ENCODE measurements around the gene SDC3. TPM values are rescaled to one million over a fixed set of nuclear protein-coding genes. Genes with fewer than 3 reads are reported as not detected.

SDC3 gene
- total RNA-seq, 1 experiment from 2014 or later: 3.7 TPM

- Mint-ChIP-seq H3K4me3 (ENCODE audit: unreplicated experiment) (no peak overlapping the region), H3K27ac (ENCODE audit: unreplicated experiment) (no peak overlapping the region), H3K36me3 (ENCODE audit: insufficient read depth, unreplicated experiment) (no peaks in the 10 kb centered on the region), H3K9me3 (ENCODE audit: unreplicated experiment) (no peaks in the 10 kb centered on the region), H3K4me1 (ENCODE audit: low read depth, unreplicated experiment) (no peaks in the 10 kb centered on the region), H3K27me3 (ENCODE audit: insufficient read depth, unreplicated experiment) (peaks cover 2% of the 10 kb centered on the region)
- intact Hi-C loops (cut with micrococcal nuclease; ENCODE audit: unreplicated experiment): no loop called here
- no peak for DNase-seq
- H3K9me3 ChIP-seq: no peaks in the 10 kb centered on the region
- H3K27me3 ChIP-seq (replicated peaks; ENCODE audit: control insufficient read depth, insufficient read depth, low read length): no peaks in the 10 kb centered on the region
- TF ChIP-seq, protein P1, sequence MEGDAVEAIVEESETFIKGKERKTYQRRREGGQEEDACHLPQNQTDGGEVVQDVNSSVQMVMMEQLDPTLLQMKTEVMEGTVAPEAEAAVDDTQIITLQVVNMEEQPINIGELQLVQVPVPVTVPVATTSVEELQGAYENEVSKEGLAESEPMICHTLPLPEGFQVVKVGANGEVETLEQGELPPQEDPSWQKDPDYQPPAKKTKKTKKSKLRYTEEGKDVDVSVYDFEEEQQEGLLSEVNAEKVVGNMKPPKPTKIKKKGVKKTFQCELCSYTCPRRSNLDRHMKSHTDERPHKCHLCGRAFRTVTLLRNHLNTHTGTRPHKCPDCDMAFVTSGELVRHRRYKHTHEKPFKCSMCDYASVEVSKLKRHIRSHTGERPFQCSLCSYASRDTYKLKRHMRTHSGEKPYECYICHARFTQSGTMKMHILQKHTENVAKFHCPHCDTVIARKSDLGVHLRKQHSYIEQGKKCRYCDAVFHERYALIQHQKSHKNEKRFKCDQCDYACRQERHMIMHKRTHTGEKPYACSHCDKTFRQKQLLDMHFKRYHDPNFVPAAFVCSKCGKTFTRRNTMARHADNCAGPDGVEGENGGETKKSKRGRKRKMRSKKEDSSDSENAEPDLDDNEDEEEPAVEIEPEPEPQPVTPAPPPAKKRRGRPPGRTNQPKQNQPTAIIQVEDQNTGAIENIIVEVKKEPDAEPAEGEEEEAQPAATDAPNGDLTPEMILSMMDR (IDR thresholded peaks at IDR 0.05; ENCODE audit: insufficient read depth in 1 of 2, low read depth in 1 of 2, low read length in 1 of 2, severe bottlenecking in 1 of 2, unreplicated experiment in 1 of 2): no peak
- no peak overlapping the region for H3K4me3 ChIP-seq (ENCODE audit: low read depth, low read length)
- POLR2A ChIA-PET: no interaction called here
- H3K4me1 ChIP-seq: no peaks in the 10 kb centered on the region
- BruUV-seq (replicated peaks): no TSS peak
- no peaks in the 10 kb centered on the region for H3K36me3 ChIP-seq (ENCODE audit: control insufficient read depth, insufficient read depth, low read length)
- CTCF ChIA-PET: no interaction called here
Observed at GRCh38 chr1:30867537-30867936, 41.0 kb downstream of the SDC3 start.

GRCh38 chr1:30866594-30866993 lies 42.0 kb downstream of the SDC3 start:
- H3K36me3 Mint-ChIP-seq (ENCODE audit: insufficient read depth, unreplicated experiment): no peaks in the 10 kb centered on the region
- H3K9me3 ChIP-seq: no peaks in the 10 kb centered on the region
- no peaks in the 10 kb centered on the region for H3K4me1 Mint-ChIP-seq (ENCODE audit: low read depth, unreplicated experiment)
- no peaks in the 10 kb centered on the region for H3K36me3 ChIP-seq (ENCODE audit: control insufficient read depth, insufficient read depth, low read length)
- H3K27me3 ChIP-seq (replicated peaks; ENCODE audit: control insufficient read depth, insufficient read depth, low read length): no peaks in the 10 kb centered on the region
- no peak for DNase-seq
- CTCF ChIA-PET: no interaction called here
- H3K27me3 Mint-ChIP-seq (ENCODE audit: insufficient read depth, unreplicated experiment): peaks cover 2% of the 10 kb centered on the region
- H3K4me3 Mint-ChIP-seq (ENCODE audit: unreplicated experiment): no peak overlapping the region
- H3K27ac Mint-ChIP-seq (ENCODE audit: unreplicated experiment): no peak overlapping the region
- no peaks in the 10 kb centered on the region for H3K4me1 ChIP-seq
- H3K9me3 Mint-ChIP-seq (ENCODE audit: unreplicated experiment): no peaks in the 10 kb centered on the region
- TF ChIP-seq, protein P1 (IDR thresholded peaks at IDR 0.05; ENCODE audit: insufficient read depth in 1 of 2, low read depth in 1 of 2, low read length in 1 of 2, severe bottlenecking in 1 of 2, unreplicated experiment in 1 of 2): no peak
- no peak overlapping the region for H3K4me3 ChIP-seq (ENCODE audit: low read depth, low read length)
- intact Hi-C loops (cut with micrococcal nuclease; ENCODE audit: unreplicated experiment): no loop called here
- no TSS peak for BruUV-seq (replicated peaks)
- POLR2A ChIA-PET: no interaction called here

DNA sequence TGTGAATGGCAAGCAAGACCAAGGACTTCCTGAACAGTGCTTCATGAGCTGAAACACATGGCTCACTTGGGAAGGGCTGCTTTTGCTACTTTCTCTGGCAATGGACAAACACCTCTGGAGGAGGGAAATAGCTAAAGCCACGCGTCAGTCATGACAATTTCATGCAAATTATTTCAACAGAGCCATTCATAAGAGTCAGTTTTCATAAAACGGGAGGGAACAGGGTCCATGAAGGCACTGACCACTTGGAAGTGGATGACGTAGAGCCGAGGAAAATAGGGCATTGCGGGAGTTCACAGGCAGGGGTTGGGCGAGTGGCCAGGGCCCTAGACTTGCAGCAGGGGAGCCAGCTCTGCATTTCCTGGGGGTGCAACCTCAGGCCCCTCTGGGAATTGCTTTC lies 43.9 kb downstream of the SDC3 start:
- ChIA-PET CTCF (no interaction called here), POLR2A (no interaction called here)
- H3K4me3 ChIP-seq (ENCODE audit: low read depth, low read length): no peak overlapping the region
- peaks cover 2% of the 10 kb centered on the region for H3K27me3 Mint-ChIP-seq (ENCODE audit: insufficient read depth, unreplicated experiment)
- intact Hi-C loops (cut with micrococcal nuclease; ENCODE audit: unreplicated experiment): no loop called here
- H3K4me1 ChIP-seq: no peaks in the 10 kb centered on the region
- H3K9me3 ChIP-seq: no peaks in the 10 kb centered on the region
- DNase-seq: no peak
- no peak overlapping the region for H3K4me3 Mint-ChIP-seq (ENCODE audit: unreplicated experiment)
- no peaks in the 10 kb centered on the region for H3K27me3 ChIP-seq (replicated peaks; ENCODE audit: control insufficient read depth, insufficient read depth, low read length)
- no peaks in the 10 kb centered on the region for H3K9me3 Mint-ChIP-seq (ENCODE audit: unreplicated experiment)
- no peaks in the 10 kb centered on the region for H3K36me3 Mint-ChIP-seq (ENCODE audit: insufficient read depth, unreplicated experiment)
- no peak overlapping the region for H3K27ac Mint-ChIP-seq (ENCODE audit: unreplicated experiment)
- H3K36me3 ChIP-seq (ENCODE audit: control insufficient read depth, insufficient read depth, low read length): no peaks in the 10 kb centered on the region
- TF ChIP-seq, protein P1 (IDR thresholded peaks at IDR 0.05; ENCODE audit: insufficient read depth in 1 of 2, low read depth in 1 of 2, low read length in 1 of 2, severe bottlenecking in 1 of 2, unreplicated experiment in 1 of 2): no peak
- H3K4me1 Mint-ChIP-seq (ENCODE audit: low read depth, unreplicated experiment): no peaks in the 10 kb centered on the region
- BruUV-seq (replicated peaks): no TSS peak
